ENCODE results near the gene TMED10.

Gene TMED10

DNA sequence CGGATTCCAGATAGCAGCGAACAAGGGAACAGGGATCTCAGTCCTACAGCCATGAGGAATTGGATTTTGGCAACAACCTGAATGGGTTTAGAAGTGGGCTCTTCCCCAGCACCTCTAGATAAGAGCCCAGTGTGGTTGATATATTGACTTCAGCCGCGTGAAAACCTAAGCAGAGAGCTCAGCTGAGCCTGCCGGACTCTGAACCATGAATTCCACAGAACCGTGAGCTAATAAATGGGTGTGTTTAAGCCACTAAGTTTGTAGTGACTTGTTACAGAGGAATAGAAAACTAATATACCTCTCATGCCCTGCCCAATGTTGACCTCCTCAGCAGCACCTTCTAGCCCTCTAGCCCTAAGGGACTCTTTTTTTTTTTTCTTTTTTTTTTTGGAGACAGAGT lies 32.4 kb upstream of the TMED10 start:
- no peak for TF ChIP-seq POLR2A (IDR thresholded peaks at IDR 0.05; ENCODE audit: low read depth, low read length)
- TF ChIP-seq TAF1 (IDR thresholded peaks at IDR 0.05; ENCODE audit: borderline replicate concordance, low read depth, low read length), result no peak
- TF ChIP-seq POLR2AphosphoS5 (IDR thresholded peaks at IDR 0.05; ENCODE audit: low read depth, low read length), result no peak
- no peak for FAIRE-seq
- no peak for DNase-seq (ENCODE audit: insufficient read length)

DNA sequence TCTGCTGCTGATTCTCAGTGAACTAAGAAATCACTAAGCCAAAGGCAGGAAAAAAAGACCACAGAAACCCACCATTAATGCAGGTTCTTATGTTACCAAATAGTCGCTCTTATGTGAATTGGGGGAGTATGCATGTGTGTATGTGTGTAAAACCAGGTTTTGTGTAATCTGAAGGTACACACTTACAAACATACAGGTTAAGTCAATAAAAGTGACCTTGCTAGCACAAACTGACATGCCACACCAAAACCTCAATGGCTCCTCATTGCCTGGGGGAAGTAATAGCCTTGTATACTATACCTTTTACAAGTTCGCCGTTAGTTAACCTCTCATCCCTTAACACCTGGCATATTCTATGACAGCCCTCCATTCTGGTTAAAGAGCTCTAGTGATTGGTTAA lies 29.8 kb upstream of the TMED10 start:
- FAIRE-seq (no peak), DNase-seq (ENCODE audit: insufficient read length) (no peak)
- TF ChIP-seq TAF1 (IDR thresholded peaks at IDR 0.05; ENCODE audit: borderline replicate concordance, low read depth, low read length), result no peak
- no peak for TF ChIP-seq POLR2A (IDR thresholded peaks at IDR 0.05; ENCODE audit: low read depth, low read length)

- DNase-seq (ENCODE audit: insufficient read length) (no peak), FAIRE-seq (no peak)
- TF ChIP-seq POLR2A (IDR thresholded peaks at IDR 0.05; ENCODE audit: low read depth, low read length), result no peak
- TF ChIP-seq POLR2AphosphoS5 (IDR thresholded peaks at IDR 0.05; ENCODE audit: low read depth, low read length), result no peak
- no peak for TF ChIP-seq TAF1 (IDR thresholded peaks at IDR 0.05; ENCODE audit: borderline replicate concordance, low read depth, low read length)
Observed at GRCh38 chr14:75205591-75205990, 29.2 kb upstream of the TMED10 start.

DNA sequence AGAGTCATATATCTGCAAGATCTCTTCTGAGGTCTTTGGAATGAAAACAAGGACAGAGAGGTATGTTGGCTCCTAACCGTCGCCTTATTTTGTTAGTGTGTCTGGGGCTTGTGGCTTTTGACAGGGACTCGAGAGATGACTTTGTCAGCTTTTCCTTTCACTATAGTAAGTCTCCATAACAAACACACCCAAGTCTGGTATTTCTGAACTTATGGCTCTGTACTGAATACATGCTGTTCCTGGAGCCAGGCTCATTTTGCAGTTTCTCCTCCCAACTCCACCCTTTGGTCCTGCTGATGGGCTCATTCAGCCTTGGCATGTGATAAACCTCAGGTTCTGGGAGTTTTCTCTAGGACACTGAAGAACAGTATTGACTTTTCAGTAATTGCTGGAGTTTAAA lies 27.7 kb upstream of the TMED10 start:
- DNase-seq (ENCODE audit: insufficient read length) (no peak), FAIRE-seq (no peak)
- no peak for TF ChIP-seq POLR2AphosphoS5 (IDR thresholded peaks at IDR 0.05; ENCODE audit: low read depth, low read length)
- TF ChIP-seq TAF1 (IDR thresholded peaks at IDR 0.05; ENCODE audit: borderline replicate concordance, low read depth, low read length), result no peak
- TF ChIP-seq POLR2A (IDR thresholded peaks at IDR 0.05; ENCODE audit: low read depth, low read length), result no peak

GRCh38 chr14:75202657-75203056 lies 26.2 kb upstream of the TMED10 start:
- no peak for TF ChIP-seq POLR2A (IDR thresholded peaks at IDR 0.05; ENCODE audit: low read depth, low read length)
- no peak for TF ChIP-seq POLR2AphosphoS5 (IDR thresholded peaks at IDR 0.05; ENCODE audit: low read depth, low read length)
- TF ChIP-seq TAF1 (IDR thresholded peaks at IDR 0.05; ENCODE audit: borderline replicate concordance, low read depth, low read length), result no peak
- DNase-seq (ENCODE audit: insufficient read length), result no peak
- no peak for FAIRE-seq

- DNase-seq (ENCODE audit: insufficient read length) (no peak), FAIRE-seq (no peak)
- TF ChIP-seq POLR2A (IDR thresholded peaks at IDR 0.05; ENCODE audit: low read depth, low read length) (no peak), TAF1 (IDR thresholded peaks at IDR 0.05; ENCODE audit: borderline replicate concordance, low read depth, low read length) (no peak), POLR2AphosphoS5 (IDR thresholded peaks at IDR 0.05; ENCODE audit: low read depth, low read length) (no peak)
Observed at GRCh38 chr14:75201087-75201486, 24.7 kb upstream of the TMED10 start.

DNA sequence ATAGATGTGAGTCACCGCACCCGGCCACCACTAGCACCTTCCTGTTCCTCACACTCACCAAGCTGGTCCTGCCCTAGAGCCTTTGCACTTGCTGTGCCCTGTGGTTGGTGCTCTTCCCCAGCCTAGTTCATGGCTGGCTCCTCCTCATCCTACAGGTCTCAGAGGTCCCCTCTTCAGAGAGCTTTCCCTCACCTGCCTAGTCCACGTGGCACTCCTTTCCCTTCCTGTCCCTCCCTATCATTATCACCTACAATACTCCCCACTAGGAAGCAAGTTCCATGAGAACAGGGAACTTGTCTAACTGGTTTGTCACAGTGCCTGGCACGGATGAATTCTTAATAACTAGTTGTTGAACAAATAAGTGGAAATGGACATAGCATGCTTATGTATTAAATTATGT lies 24.0 kb upstream of the TMED10 start:
- no peak for TF ChIP-seq TAF1 (IDR thresholded peaks at IDR 0.05; ENCODE audit: borderline replicate concordance, low read depth, low read length)
- TF ChIP-seq POLR2AphosphoS5 (IDR thresholded peaks at IDR 0.05; ENCODE audit: low read depth, low read length), result no peak
- TF ChIP-seq POLR2A (IDR thresholded peaks at IDR 0.05; ENCODE audit: low read depth, low read length), result no peak
- DNase-seq (ENCODE audit: insufficient read length) (no peak), FAIRE-seq (no peak)

- no peak for TF ChIP-seq TAF1 (IDR thresholded peaks at IDR 0.05; ENCODE audit: borderline replicate concordance, low read depth, low read length)
- TF ChIP-seq POLR2A (IDR thresholded peaks at IDR 0.05; ENCODE audit: low read depth, low read length), result no peak
- TF ChIP-seq POLR2AphosphoS5 (IDR thresholded peaks at IDR 0.05; ENCODE audit: low read depth, low read length), result no peak
- DNase-seq (ENCODE audit: insufficient read length), result no peak
- FAIRE-seq, result no peak
Observed at GRCh38 chr14:75198291-75198933, 22.0 kb upstream of the TMED10 start.

DNA sequence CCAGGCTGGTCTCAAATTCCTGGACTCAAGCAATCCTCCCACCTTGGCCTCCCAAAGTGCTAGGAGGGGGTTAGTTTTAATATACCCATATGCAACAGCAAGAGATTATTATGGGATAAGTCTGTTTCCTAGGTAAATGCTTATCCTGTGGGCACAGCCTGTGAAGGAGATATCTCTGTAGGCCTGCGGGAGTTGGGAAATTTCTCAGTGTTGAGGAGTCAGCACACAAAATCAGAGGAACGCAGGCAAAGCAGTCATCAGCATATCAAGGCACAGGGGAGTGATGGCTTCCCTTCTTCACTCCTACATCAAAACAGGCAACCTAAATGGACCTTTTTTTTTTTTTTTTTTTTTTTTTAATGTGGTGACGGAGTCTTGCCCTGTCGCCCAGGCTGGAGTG lies 20.9 kb upstream of the TMED10 start:
- FAIRE-seq (no peak), DNase-seq (ENCODE audit: insufficient read length) (no peak)
- TF ChIP-seq POLR2AphosphoS5 (IDR thresholded peaks at IDR 0.05; ENCODE audit: low read depth, low read length) (no peak), TAF1 (IDR thresholded peaks at IDR 0.05; ENCODE audit: borderline replicate concordance, low read depth, low read length) (no peak), POLR2A (IDR thresholded peaks at IDR 0.05; ENCODE audit: low read depth, low read length) (no peak)

GRCh38 chr14:75196468-75196867 lies 20.1 kb upstream of the TMED10 start:
- DNase-seq (ENCODE audit: insufficient read length), result no peak
- TF ChIP-seq TAF1 (IDR thresholded peaks at IDR 0.05; ENCODE audit: borderline replicate concordance, low read depth, low read length) (no peak), POLR2AphosphoS5 (IDR thresholded peaks at IDR 0.05; ENCODE audit: low read depth, low read length) (no peak), POLR2A (IDR thresholded peaks at IDR 0.05; ENCODE audit: low read depth, low read length) (no peak)
- no peak for FAIRE-seq

DNA sequence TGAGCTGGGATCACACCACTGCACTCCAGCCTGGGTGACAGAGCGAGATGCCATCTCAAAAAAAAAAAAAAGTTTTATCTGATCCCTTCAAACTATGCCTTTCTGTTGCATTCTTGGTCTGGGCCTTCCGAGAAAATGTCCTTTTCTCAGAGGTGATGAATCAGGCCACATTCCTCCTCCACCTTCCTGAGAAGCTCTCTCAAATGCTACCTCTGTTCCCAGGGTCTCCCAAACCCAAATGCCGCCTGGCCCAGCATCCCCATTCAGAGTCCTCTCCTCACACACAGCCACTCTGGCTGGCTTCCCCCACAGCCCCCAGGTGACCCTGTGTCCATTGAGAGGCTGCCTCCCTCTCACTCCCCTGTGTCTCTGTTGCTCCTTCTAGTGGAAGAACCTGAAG lies 19.7 kb upstream of the TMED10 start:
- no peak for TF ChIP-seq POLR2AphosphoS5 (IDR thresholded peaks at IDR 0.05; ENCODE audit: low read depth, low read length)
- no peak for TF ChIP-seq POLR2A (IDR thresholded peaks at IDR 0.05; ENCODE audit: low read depth, low read length)
- TF ChIP-seq TAF1 (IDR thresholded peaks at IDR 0.05; ENCODE audit: borderline replicate concordance, low read depth, low read length), result no peak
- DNase-seq (ENCODE audit: insufficient read length), result no peak
- FAIRE-seq, result no peak

DNA sequence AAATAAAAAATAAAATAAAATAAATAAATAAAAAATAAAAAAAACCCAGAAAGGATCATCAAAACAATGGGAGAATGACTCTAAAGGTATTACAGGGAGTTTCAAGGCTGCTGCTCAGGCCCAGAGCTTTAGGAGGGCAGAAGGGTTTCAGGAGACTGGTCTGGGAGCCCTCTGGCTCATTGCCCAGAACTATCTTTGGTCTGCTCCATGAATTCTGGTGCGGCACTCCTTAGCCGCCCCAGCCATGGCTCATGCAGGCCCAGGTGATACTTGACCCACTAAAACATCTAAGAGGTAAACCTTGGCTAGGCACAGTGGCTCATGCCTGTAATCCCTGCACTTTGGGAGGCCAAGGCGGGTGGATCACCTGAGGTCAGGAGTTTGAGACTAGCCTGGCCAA lies 14.7 kb upstream of the TMED10 start:
- no peak for TF ChIP-seq TAF1 (IDR thresholded peaks at IDR 0.05; ENCODE audit: borderline replicate concordance, low read depth, low read length)
- TF ChIP-seq POLR2A (IDR thresholded peaks at IDR 0.05; ENCODE audit: low read depth, low read length), result no peak
- TF ChIP-seq POLR2AphosphoS5 (IDR thresholded peaks at IDR 0.05; ENCODE audit: low read depth, low read length), result no peak
- FAIRE-seq, result no peak
- no peak for DNase-seq (ENCODE audit: insufficient read length)

Measured in GM12892 (cell line).